Ishikawa (cell line): ENCODE data around the gene COX4I1.

Experiments used
- CEBPB ChIP-seq: IDR thresholded peaks from 2 replicates; pipeline ENCODE4 v1.6.1; 2012
- CREB1 ChIP-seq: IDR thresholded peaks from 2 replicates; pipeline ENCODE4 v1.6.1; 2012; ENCODE audit warnings: low read depth
- EGR1 ChIP-seq: IDR thresholded peaks from 2 replicates; pipeline ENCODE4 v1.6.1; 2012
- EP300 ChIP-seq: IDR thresholded peaks from 2 replicates; pipeline ENCODE4 v1.6.1; 2012; ENCODE audit warnings: borderline replicate concordance
- FOXM1 ChIP-seq: IDR thresholded peaks from 2 replicates; pipeline ENCODE4 v1.6.1; 2012; ENCODE audit warnings: low read depth, borderline replicate concordance
- NFIC ChIP-seq: IDR thresholded peaks from 2 replicates; pipeline ENCODE4 v1.6.1; 2012
- RAD21 ChIP-seq: IDR thresholded peaks from 2 replicates; pipeline ENCODE4 v1.6.1; 2012; ENCODE audit warnings: low read depth
- TAF1 ChIP-seq: IDR thresholded peaks from 2 replicates; pipeline ENCODE4 v1.6.1; 2012; ENCODE audit warnings: low read depth, mild to moderate bottlenecking
- TCF12 ChIP-seq: IDR thresholded peaks from 2 replicates; pipeline ENCODE4 v1.6.1; 2012; ENCODE audit warnings: low read depth
- TEAD4 ChIP-seq: IDR thresholded peaks from 2 replicates; pipeline ENCODE4 v1.6.1; 2012
- USF1 ChIP-seq: IDR thresholded peaks from 2 replicates; pipeline ENCODE4 v1.6.1; 2012
- YY1 ChIP-seq: IDR thresholded peaks from 2 replicates; pipeline ENCODE4 v1.6.1; 2012; ENCODE audit warnings: low read depth
- ZBTB7A ChIP-seq: IDR thresholded peaks from 2 replicates; pipeline ENCODE4 v1.6.1; 2012; ENCODE audit warnings: low read depth
- TF ChIP-seq, protein P1 (sequence below): IDR thresholded peaks from 2 replicates; pipeline ENCODE4 v1.6.1; 2012; ENCODE audit warnings: low read depth, mild to moderate bottlenecking
- TF ChIP-seq, protein P2 (sequence below): IDR thresholded peaks from 2 replicates; pipeline ENCODE4 v1.6.1; 2012

The COX4I1 gene

GRCh38 chr16:85774811-85775210 lies 24.7 kb upstream of the COX4I1 start:
- TF ChIP-seq NFIC (no peak), RAD21 (no peak), EP300 (no peak), USF1 (no peak), EGR1 (no peak), FOXM1 (no peak), TEAD4 (no peak), ZBTB7A (no peak), YY1 (no peak), TAF1 (no peak), CREB1 (no peak), TCF12 (no peak)
- TF ChIP-seq, protein P1, sequence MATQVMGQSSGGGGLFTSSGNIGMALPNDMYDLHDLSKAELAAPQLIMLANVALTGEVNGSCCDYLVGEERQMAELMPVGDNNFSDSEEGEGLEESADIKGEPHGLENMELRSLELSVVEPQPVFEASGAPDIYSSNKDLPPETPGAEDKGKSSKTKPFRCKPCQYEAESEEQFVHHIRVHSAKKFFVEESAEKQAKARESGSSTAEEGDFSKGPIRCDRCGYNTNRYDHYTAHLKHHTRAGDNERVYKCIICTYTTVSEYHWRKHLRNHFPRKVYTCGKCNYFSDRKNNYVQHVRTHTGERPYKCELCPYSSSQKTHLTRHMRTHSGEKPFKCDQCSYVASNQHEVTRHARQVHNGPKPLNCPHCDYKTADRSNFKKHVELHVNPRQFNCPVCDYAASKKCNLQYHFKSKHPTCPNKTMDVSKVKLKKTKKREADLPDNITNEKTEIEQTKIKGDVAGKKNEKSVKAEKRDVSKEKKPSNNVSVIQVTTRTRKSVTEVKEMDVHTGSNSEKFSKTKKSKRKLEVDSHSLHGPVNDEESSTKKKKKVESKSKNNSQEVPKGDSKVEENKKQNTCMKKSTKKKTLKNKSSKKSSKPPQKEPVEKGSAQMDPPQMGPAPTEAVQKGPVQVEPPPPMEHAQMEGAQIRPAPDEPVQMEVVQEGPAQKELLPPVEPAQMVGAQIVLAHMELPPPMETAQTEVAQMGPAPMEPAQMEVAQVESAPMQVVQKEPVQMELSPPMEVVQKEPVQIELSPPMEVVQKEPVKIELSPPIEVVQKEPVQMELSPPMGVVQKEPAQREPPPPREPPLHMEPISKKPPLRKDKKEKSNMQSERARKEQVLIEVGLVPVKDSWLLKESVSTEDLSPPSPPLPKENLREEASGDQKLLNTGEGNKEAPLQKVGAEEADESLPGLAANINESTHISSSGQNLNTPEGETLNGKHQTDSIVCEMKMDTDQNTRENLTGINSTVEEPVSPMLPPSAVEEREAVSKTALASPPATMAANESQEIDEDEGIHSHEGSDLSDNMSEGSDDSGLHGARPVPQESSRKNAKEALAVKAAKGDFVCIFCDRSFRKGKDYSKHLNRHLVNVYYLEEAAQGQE: no peak
- TF ChIP-seq, protein P2, sequence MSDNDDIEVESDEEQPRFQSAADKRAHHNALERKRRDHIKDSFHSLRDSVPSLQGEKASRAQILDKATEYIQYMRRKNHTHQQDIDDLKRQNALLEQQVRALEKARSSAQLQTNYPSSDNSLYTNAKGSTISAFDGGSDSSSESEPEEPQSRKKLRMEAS: no peak

DNA sequence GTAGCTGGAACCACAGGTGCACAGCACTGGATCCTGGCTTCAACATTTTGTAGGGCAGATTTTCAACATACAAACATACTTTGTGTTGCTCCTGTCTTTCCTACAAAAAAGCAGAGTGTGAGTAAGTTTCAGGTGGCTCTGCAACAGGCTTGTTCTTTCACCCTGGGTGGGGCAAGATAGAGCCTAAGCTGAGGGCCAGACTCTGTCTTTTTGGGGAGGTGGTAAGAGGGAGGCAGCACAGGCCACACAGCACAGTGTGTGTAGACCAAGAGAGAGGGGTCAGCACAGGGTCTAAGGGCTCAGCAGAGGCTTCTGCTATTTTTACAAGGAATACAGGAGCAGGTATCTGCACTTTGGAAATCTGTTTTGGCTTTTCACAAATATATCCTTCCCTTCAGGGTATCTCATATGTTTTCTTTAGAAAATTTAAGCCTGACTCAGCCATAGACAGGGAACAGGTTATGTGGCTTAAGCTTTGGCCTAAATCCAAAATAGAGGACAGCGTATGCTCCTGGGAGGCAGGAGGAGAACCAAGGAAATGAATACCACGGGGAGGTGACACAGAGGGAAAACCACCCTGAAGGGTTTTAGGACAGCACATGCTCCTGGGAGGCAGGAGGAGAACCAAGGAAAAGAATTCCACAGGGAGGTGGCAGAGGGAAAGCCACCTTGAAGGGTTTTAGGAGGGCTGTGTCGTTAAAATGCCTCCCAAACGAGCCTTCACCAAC lies 21.7 kb upstream of the COX4I1 start:
- TF ChIP-seq FOXM1 (no peak), NFIC (peak; percentile 57)

DNA sequence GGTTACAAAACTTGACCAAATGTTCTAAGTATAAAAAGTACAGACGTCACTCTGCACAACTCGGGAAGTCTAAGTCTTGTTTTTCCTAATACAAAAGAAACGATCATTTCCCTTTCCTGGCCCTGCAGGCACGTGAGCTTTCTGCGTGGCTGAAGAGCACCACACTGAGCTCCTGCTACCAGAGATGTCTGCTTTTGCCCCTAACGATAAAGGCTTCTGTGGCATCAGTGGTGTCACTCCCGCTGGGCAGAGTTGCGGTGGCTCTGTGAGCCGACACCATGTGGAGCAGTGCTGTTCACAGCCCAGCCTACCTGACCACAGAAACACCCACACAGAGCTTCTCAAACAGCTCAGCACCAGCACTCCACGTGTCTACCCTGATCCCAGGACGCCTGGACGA lies 20.6 kb upstream of the COX4I1 start:
- TF ChIP-seq ZBTB7A: no peak
- TF ChIP-seq FOXM1: no peak
- TF ChIP-seq, protein P2: no peak
- no peak for TF ChIP-seq RAD21
- TF ChIP-seq TAF1: no peak
- no peak for TF ChIP-seq CREB1
- no peak for TF ChIP-seq NFIC
- no peak for TF ChIP-seq EGR1
- TF ChIP-seq CEBPB: no peak
- no peak for TF ChIP-seq YY1
- TF ChIP-seq EP300: no peak
- TF ChIP-seq TEAD4: no peak

- TF ChIP-seq TAF1 (no peak), ZBTB7A (no peak), CEBPB (no peak), EGR1 (no peak), USF1 (no peak), FOXM1 (no peak), TEAD4 (no peak), TCF12 (no peak), RAD21 (no peak), CREB1 (no peak), YY1 (no peak), EP300 (no peak), NFIC (no peak)
- TF ChIP-seq, protein P1: no peak
- TF ChIP-seq, protein P2: no peak
These were observed 19.2 kb upstream of the COX4I1 start for GRCh38 chr16:85780281-85780680.

GRCh38 chr16:85781156-85781555 lies 18.3 kb upstream of the COX4I1 start:
- TF ChIP-seq TAF1: no peak

- TF ChIP-seq, protein P2: no peak
- no peak for TF ChIP-seq USF1
These were observed 17.7 kb upstream of the COX4I1 start for GRCh38 chr16:85781695-85782370.
